Medulla oblongata (tissue), 1 donor: ENCODE data around the gene GIPC1.

Experiments
- DNase-seq: peaks from one replicate; pipeline ENCODE4 v3.0.0-alpha.2; 2015; ENCODE audit errors: extremely low spot score

Gene GIPC1

DNA sequence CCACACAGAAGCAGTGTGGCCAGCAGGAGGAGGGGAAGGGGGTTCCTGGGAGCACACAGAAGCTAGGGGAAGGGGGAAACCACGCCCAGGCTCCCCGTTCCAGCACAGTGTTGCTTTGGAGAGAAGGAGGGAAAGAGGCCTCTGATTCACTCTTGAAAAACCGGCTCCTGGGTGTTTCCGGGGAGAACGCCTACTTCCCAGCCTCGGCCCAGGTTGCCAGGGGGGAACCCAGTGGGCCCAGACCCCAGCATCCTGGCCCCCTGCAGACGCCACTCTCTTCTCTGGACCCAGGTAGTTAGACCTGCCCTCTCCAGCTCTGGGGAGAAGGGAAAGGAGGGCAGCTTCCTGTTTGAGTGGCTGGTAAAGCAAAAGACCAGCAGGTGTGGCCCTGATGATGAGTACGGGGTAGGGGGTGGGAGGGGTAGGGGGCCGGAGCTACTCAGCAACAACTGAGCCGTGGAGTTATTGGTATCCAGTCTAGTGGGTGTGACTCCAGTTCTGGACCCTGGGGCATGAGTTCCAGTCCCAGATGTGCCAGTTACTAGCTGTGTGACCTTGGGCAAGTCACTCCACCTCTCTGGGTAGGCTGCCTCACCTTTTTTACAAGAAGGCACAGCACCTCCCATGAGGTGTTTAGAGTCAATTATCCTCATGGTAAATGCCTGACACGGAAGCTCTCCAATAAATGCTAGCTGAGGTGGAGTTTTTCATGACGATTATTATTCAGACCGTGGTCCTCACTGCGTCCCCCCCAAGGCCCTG lies 836 bp downstream of the GIPC1 start:
- DNase-seq = no peak

DNA sequence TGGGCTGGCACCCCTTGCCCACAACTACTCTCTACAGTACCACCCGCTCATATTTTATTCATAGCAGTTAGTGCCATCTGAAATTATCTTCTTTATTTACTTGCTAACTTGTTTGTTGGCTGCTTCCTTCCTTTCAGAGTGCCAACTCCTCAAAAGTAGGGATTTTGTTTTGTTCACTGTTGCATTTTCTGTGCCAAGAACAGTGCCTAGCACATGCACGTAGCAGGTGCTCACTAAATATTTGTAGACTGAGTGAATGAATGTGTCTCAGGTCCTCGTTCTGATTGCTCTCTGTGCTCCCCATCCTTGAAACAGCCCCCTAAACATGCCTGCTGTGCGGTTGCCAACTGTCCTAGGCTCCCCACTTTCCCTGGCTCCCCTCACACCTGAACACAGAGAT lies 1.5 kb downstream of the GIPC1 start:
- no peak for DNase-seq

DNA sequence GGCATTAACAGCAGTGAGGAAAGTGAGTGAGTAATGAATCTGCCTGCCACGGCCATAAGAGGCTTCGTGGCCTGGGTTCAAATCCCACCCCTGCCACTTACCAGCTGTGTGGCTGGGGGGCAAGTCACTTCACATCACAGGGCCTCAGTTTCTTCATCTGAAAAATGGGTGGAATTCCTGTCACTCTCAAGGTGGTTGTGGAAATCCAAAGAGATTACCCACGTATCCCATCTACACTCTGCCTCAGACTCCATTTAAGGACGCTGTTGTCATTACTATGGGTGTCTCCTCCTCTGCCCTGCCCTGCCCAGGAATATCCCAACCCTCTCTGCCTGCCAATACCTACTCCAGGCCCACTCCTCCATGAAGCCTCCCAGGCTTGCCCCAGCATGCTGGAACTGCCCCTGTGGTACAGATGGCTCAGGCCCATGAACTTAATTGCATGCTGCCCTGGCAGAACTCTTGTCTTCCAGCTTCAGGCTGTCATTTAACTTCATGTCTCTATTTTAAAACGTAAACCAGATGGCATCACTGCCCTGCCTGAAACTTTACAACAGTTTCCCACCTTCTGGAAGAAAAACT lies 3.1 kb downstream of the GIPC1 start:
- DNase-seq = no peak

DNA sequence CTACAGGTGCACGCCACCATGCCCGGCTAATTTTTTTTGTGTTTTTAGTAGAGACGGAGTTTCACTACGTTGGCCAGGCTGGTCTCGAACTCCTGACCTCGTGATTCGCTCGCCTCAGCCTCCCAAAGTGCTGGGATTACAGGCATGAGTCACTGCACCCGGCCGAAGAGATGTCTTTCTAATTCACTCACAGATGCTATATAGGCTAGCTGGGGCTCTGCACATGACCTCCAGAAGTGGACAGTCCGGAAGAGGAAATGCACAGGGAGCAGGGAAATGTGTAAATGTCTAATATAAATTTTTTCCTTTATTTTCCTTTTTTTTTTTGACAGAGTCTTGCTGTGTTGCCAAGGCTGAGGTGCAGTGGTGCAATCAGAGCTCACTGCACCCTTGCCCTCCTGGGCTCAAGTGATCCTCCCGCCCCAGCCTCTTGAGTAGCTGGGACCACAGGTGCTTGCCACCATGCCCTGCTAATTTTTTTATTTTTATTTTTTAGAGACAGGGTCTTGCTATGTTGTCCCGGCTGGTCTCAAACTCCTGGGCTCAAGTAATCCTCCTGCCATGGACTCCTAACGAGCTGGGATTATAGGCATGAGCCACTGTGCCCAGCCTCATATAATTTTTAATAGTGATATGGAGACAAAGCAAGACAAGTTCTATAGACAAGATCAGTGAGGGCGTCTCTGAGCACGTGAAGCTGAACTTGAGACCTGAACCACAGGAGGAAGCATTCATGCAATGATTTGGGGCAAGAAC lies 8.4 kb downstream of the GIPC1 start:
- no peak for DNase-seq

DNA sequence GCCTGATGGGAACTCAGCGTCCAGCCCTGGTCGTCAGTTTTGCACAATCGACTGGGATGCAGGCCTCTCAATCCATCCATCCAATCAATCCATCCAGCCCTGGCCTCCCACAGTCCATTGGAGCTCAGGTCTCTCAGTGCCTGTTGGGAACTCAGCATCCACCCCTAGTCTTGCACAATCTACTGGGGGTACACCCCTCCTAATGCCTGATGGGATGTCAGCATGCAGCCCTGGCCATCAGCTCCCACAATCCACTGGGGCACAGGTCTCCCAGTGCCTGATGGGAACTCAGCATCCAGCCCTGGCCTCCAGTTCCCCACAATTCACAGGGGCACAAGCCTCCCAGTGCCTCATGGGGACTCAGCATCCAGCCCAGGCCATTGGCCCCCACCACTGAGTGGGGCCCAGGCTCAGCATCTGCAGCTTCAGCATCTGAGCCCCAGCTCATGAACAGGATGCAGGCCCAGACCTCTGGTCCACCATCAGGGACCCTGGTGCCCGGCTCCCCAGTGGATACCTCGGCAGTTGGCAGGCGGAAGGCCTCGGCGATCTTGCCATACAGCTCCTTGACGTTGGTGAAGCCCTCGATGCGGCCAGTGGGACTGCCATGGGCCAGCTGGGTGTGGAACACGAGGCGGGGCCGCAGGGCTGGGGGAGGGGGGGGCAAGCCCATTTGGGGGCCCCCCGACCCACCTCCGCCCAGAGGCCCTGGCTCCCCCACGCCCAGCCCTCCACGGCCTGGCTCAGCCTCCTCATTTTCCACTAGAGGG lies 13.6 kb downstream of the GIPC1 start:
- no peak for DNase-seq

DNA sequence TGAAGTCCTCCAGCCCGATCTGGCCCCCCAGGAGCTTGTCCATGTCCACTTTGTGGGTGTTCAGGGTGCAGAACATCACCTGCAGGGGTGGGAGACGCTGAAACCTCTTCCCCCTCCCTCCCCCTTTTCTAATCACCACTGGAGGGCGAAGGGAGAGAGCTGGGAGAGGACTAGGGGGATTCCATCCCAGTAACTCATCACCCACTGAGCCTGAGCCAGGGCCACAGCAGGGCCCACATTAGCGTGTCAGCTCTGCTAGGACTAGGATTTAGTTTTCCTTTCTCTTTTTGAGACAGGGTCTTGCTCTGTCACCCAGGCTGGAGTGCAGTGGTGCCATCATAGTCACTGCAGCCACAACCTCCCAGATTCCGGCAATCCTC lies 15.2 kb downstream of the GIPC1 start:
- DNase-seq = no peak

DNA sequence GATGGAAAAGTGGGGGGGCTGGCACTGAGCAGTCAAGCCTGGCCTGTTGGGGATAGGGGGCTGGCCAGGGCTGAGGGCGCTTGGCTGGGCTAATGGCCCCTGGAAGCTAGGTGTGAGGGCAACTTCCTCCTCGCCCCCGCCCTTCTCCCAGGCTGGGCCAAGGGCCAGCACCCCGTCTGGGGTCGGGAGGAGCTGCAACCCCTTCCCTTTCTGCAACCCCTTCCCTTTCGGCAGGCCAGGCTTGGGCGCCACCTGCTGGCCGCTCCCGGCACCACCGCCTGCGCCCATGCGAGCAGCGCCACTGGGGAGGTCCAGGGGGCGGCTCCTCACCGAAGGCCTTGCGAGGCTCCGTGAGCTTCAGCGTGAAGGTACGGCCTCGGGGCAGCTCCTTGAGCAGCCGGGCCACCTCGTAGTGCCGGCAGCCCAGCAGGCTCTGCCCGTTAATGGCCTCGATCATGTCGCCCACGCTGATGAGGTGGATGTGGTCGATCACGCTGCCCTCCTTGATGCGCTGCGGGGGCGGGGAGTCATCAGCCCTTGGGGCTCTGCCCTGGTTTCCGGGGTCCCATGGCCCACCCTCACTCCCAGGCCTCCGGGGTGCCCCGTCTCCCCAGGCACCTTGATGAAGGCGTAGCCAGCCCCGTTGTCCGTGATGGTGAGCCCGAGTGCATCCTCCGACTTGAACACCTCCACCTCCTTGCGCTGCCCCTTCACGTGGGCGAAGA lies 15.8 kb downstream of the GIPC1 start:
- DNase-seq = no peak

DNA sequence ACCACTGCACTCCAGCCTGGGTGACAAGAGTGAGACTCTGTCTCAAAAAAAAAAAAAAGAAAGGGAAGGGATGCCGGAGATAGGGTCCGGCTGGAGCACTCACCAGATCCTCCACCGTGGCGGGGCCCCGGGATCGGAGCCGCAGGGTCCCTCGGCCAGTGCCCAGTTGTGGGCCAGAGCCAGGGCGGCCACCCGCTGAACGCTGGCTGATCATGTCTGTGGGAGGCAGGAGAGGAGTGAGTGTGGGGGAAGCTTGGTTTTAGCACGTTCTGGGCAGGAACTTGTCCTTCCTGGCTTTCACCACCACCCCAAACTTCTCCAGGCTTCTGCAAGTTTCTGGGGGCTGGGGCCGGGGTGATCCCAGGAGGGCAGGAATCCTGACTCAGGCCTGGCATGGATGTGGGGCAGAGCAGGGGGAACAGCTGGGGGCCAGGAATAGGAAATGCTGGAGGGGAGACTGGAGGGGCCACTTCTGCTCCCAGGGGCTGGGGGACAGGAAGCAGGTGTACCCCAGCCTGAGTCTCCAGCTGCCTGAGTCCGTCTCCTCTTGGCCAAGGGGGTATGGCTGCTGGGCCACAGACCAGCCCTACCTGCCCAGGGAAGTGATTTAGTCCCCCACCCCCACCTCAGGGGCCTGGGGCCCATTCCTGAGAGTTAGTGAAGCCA lies 16.5 kb downstream of the GIPC1 start:
- DNase-seq = no peak

DNA sequence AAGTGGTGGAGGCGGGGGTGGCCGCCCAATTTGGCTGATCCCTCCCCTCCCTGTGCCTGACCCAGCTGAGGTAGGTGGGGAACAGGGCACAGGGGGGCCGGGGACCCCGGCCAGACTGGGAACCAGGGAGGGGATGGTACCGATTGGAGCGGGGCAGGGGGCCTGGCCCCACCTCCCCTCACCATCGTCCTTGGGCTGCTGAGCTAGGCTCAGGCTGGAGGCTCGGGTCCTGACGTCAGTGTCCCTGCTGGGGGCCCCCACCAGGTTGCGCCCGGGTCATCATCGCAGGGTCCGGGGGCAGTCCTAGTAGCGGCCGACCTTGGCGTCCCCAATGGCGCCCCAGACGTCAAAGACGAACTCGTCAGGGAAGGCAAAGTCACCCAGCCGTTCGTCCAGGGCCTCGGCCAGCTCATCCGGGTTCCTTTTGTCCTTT lies 17.8 kb downstream of the GIPC1 start:
- no peak for DNase-seq

DNA sequence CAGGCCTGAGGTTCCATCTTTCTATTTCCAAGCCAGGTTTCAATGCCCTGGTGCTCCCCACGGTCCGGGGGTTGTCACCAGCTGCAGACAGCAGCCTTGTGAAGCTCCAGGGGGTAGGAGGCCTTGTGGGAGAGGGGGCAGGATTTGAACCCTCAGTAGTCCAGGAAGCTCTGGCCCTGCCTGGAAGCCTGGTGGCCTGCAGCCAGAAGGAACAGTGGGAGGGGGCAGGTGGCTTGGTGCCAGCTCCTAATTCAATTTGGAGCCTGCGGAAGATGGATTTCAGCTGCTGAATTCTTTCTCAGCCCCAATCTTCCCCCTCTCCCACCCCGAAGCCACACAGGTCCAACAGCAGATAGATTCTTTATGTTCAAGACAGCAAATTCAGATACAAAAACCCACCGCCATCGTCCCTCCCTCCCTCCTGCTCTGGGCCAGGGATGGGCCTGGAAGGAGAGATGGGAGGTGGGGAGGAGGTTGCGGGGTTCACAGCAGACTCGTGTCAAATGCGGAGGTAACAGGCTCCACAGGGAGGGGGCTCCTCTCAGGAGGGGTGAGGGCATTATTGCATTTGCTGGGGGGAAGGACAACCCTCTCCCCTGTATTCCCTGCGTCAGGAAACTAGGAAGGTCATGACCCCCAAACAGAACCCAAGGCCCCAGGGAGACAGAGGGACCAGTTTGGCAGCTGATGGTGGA lies 18.4 kb downstream of the GIPC1 start:
- DNase-seq = no peak

DNA sequence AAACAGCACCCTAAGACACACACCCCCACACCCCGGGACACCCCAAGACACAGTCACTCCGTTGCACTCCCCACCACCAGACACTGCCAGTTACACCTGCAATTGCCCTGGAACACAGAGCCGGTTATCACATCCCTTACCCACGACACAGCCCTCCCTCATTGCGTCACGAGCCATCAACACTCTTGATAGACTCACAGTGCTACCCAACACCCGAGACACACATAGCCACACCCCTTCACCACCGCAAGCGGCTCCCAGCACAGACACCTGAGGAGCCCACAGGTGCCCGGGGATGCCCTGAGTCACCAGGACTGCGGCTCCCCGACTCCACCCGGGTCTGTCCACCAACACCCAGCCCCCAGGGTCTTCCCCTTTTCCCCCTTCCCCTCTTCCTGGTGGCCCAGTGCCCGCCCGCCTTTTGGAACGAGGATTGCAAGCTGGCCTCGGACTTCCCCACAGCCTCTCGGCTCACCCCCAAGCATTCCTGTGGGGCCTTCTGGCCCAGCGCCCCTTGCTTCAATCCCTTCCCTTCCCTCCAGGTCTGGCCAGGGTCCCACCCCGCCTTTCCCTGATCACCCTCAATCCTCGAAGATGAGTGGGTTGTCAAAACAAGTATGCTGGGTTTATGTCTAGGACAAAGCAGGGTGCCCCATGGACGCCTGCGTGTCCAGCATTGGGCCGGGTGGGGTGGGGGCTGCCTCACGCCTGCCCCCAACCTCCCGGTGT lies 19.1 kb downstream of the GIPC1 start:
- DNase-seq = no peak

DNA sequence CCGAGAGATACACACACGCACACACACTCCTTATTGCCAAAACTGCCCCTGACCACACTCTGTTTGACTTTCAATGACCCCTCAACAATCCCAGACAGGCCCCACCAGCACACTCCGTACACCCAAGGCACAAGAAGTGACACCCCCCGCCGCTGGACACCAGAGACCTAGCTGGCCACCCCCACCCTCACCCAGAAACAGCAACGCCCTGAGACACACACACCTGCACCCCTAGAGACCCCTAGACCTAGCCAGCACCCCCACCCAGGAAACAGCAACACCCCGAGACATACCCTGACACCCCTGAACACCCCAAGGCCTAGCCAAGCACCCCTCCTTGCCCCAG lies 19.6 kb downstream of the GIPC1 start:
- no peak for DNase-seq

DNA sequence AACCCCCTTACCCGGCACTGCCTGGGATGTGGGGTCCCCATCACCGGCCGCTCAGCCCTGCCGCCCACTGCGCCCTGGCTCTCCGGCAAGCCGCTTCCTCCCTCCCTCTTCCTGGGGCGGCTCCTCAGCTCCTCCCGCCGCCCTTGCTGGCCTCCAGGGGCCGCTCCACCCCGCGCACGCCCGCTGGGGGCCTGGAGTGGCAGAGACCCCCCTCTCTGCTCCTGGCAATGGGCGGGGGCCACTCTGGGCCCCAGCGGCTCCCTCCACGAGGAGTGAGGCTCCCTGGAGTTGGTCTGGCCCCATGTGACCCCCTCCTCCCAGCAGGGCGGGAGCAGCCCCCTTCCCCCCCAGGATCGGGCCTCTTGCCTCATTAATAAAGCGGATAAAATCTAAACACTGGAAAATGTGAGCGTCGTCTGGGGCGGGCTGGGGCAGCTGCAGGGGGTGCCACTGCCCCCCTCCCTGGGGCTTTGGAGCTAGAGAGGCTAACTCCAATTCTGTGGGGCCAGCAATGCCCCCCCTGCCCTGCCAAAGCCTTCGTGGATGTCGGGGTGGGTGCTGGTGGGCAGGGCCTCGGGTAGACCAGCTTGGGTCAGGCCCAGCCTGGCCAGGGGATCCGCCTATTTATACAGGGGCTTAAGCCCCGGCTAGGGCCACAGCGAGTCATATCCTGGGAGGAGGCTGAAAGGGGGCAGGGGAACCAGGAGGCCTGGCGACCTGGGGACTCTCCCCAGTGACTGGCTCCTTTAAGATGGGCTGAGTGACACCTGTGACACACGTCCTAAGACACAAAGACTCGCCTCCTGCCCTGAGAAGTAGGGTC lies 20.5 kb downstream of the GIPC1 start, which contains the start of gene PTGER1:
Gene PTGER1, minus strand, starts transcription at position 104 of the 823 bp plus-strand sequence. CDS start 1,034 bp downstream, outside the sequence.
- no peak for DNase-seq

DNA sequence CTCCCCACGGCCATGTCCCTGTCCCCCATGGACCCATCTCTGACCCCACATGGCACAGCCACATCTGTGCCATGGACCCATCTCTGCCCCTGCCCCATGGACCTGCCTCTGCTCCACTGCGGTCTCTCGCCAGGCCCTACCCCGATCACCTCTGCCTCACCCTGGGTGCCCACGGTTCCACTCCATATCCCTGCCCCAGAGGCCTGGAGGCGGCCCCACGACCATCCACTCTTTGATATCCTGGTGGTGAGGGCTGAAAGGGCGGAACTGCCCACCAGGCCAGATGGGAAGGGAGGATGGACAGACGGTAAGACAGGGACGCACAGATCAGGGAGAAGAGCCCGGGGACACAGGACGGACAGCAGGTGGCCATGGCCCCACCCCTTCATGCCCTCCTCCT lies 21.1 kb downstream of the GIPC1 start:
- no peak for DNase-seq

DNA sequence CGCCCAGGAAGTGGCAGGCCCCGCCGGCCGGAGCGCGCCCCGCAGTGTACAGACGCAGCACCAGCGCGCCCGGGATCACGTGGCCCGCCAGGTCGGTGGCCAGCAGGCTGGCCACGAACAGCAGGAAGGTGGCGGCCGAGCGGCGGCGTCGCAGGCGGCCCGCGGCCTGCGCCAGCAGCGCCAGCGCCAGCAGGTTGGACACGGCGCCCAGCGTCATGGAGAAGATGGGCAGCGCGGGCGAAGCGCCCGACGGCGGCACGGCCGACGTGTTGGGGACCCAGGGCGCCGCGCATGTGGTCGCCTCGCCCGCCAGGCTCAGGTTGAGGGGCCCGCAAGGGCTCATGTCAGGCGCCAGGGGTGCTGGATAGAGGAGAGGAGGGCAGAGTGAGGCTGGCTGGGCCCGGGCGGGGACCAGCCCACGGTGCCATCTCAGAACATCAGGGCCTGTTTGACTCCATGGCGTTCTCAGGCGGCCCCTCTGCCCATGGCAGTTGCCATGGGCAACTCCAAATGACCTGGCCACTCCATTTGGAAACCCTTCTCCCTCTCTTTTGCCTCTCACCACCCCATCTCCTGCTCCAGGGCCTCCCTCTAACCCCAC lies 21.8 kb downstream of the GIPC1 start:
- DNase-seq = no peak

DNA sequence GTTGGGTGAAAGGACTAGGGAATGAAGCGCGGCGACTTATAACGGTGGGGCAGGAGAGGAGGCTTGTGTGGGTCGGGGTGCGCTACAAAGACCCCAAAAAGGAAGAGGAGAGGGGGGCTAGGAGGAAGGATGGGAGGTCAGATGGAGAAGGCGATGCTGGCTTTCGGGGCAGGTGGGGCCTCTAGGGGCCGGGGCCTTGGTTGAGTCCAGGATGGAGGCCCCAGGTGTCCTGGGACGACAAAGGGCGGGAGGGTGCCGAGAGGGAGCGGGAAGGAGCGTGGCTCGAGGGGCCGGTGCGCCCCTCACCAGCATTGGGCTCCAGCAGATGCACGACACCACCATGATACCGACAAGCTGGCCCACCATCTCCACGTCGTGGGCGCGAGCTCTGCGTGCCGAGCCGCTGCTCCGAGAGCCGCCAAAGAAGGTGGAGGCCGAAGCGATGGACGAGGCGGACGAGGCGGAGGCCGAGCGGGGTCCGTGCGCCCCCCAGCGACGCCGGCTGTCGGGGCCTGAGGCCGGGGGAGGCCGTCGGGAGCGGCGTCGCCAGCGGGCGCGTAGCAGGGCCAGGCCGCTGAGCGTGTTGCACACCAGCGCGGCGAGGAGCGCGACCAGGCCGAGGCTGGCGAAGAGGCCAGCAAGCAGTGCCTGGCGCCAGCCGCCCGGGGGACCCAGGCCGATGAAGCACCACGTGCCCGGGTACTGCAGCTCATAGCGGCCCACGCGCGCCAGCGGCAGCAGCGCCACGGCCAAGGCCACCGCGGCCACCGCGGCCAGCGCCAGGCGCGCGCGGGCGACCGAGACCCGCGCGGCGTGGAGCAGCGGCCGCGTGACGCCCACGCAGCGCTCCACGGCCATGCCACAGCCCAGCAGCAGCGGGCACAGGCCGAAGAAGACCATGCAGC lies 22.6 kb downstream of the GIPC1 start:
- DNase-seq = no peak

DNA sequence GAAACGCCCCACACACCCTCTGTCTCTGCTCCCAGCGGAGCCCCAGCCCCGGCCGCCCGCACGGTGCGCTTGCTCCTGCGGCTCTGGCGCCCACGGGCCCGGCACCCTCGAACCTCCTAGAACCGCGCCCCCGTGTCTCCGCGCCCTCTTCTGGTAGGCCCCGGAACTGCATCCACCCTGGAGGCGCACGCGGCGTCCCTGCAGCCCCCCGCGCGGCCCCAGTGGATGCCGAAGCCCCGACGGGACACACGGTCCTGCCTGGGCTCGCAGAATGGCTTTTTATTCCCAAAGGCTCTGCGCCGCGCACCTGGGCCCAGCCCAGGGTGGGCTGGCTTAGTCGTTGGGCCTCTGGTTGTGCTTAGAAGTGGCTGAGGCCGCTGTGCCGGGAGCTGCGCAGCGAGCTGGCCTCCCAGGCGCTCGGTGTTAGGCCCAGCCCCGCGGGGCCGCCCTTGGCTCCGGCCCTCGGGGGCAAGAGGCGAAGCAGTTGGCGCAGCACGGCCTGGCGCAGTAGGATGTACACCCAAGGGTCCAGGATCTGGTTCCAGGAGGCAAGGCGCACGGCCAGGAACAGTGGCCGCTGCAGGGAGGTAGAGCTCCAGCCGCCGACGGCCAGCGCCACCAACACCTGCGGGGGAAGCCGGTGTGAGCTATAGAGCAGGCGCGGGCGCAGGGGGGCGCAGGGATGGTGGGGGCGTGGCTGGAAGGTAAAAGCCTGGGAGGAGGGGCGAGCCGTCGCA lies 23.6 kb downstream of the GIPC1 start:
- no peak for DNase-seq
